ENCODE data around the gene RAD51B. TPM values are rescaled to one million over a fixed set of nuclear protein-coding genes. Genes with fewer than 3 reads are reported as not detected.
A peak's percentile ranks its signal among the peaks of the same experiment; 100 is the strongest.
"Not testable (repeated sequence)": the region's sequence is repeated elsewhere in the genome, so short reads cannot be mapped to it uniquely, and the experiment has no call there.

Gene RAD51B
- total and polyA plus RNA-seq, 5 donors = 0.88 to 5.3 (median 3.3) TPM

GRCh38 chr14:68115952-68116351 lies 296.4 kb downstream of the RAD51B start:
- H3K27me3 ChIP-seq (ENCODE audit: control insufficient read depth, insufficient read depth); H3K27ac ChIP-seq (ENCODE audit: low read length); intact Hi-C loops (cut with DNase I); ATAC-seq; DNase-seq; H3K9me3 ChIP-seq (ENCODE audit: control insufficient read depth, low read length); H3K4me3 ChIP-seq (ENCODE audit: low read length); H3K4me1 ChIP-seq (ENCODE audit: control insufficient read depth, insufficient read depth, low read length): not testable (repeated sequence)

GRCh38 chr14:68122651-68123050 lies 303.1 kb downstream of the RAD51B start:
- H3K27me3 ChIP-seq (ENCODE audit: control insufficient read depth, insufficient read depth) = no peaks in the 10 kb centered on the region
- intact Hi-C loops (cut with DNase I) = no loop called here
- ATAC-seq (no peak), DNase-seq (no peak)
- H3K4me3 ChIP-seq (ENCODE audit: low read length) = no peak overlapping the region
- H3K4me1 ChIP-seq (ENCODE audit: control insufficient read depth, insufficient read depth, low read length) = no peaks in the 10 kb centered on the region
- H3K27ac ChIP-seq (ENCODE audit: low read length) = no peak overlapping the region
- H3K9me3 ChIP-seq (ENCODE audit: control insufficient read depth, low read length) = no peaks in the 10 kb centered on the region

DNA sequence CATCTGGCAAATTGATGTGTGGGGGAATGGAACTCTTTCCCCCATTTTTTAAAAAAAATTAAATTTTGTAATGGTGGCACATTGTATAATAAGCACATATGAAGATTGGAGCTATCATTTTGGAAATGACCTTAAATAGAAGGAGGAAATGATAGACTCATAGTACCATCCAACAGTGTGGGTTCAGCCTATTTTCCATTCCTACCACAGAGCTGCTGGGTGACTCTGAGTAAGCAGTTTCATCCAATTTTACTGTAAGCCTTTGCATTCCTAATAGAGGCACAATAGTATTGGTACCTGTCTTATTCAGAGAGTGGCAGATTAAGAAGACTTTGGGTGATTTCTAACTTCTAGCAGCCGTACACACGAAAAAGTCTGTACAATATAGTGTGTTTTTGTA lies 304.5 kb downstream of the RAD51B start:
- Histone ChIP-seq H3K27me3 (ENCODE audit: control insufficient read depth, insufficient read depth) (no peaks in the 10 kb centered on the region), H3K27ac (ENCODE audit: low read length) (no peak overlapping the region), H3K9me3 (ENCODE audit: control insufficient read depth, low read length) (no peaks in the 10 kb centered on the region), H3K4me3 (ENCODE audit: low read length) (no peak overlapping the region), H3K4me1 (ENCODE audit: control insufficient read depth, insufficient read depth, low read length) (no peaks in the 10 kb centered on the region)
- intact Hi-C loops (cut with DNase I) = no loop called here
- no peak for ATAC-seq
- 97% methylated on average over 2 of the region's 2 CpGs for WGBS
- DNase-seq = no peak

DNA sequence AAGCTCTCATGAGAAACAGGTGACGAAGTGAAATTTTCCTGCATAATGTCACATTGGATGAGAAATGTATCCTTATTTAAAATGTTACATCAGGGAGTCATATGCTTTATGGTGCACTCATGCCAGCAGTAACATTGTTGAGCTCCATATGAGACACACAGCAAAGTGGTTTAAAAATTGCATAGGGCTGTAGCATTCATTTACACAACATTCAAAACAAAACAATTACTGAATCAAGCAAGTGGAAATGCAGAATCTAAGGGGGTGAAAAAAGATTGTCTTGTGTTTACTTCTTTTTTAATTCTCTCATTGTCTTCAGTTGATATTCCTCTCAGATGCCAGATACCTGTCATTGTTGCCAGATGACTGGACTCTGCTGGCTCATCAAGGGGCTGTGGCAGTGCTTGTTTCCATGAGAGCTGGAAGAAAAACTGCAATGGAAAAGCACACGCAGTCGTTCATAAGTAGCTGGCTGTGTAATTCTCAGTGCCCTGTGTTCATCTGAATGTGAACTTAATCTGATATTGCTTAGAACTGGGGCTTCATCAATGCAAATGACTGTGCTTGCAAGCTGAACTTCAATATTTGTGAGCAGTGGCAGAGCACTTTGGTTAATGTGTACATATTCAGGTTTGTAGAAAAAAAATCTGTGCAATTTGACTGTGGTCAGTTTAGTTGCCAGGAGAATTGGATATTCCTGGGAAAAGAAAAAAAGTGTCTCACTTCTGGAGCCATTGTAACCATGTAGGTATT lies 305.6 kb downstream of the RAD51B start:
- ATAC-seq (no peak), DNase-seq (no peak)
- Histone ChIP-seq H3K4me3 (ENCODE audit: low read length) (no peak overlapping the region), H3K27ac (ENCODE audit: low read length) (no peak overlapping the region), H3K9me3 (ENCODE audit: control insufficient read depth, low read length) (no peaks in the 10 kb centered on the region), H3K4me1 (ENCODE audit: control insufficient read depth, insufficient read depth, low read length) (no peaks in the 10 kb centered on the region), H3K27me3 (ENCODE audit: control insufficient read depth, insufficient read depth) (no peaks in the 10 kb centered on the region)
- 53% methylated on average over 3 of the region's 3 CpGs for WGBS
- intact Hi-C loops (cut with DNase I) = no loop called here

DNA sequence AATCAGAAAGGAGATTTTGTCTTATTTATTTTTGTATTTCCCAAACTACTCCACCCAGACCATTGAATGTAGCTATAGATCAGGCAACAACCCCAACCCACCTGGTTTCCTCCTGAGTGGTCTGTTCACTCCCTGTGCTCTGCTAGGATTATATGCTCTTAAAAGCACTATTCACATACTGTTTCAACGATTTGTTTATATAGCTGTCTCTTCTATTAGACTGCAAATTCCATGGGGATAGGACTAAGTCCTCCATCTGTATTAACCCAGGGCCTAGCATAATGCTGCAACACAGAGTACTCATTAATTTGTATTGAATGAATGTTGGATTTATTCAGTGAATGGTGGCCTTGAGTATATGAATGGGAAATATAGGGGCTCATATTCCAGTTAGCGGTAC lies 307.6 kb downstream of the RAD51B start:
- H3K9me3 ChIP-seq (ENCODE audit: control insufficient read depth, low read length) = no peaks in the 10 kb centered on the region
- H3K4me1 ChIP-seq (ENCODE audit: control insufficient read depth, insufficient read depth, low read length) = no peaks in the 10 kb centered on the region
- 82% methylated on average over 2 of the region's 2 CpGs for WGBS
- no peak overlapping the region for H3K4me3 ChIP-seq (ENCODE audit: low read length)
- no peak for ATAC-seq
- H3K27me3 ChIP-seq (ENCODE audit: control insufficient read depth, insufficient read depth) = no peaks in the 10 kb centered on the region
- intact Hi-C loops (cut with DNase I) = no loop called here
- DNase-seq = no peak
- H3K27ac ChIP-seq (ENCODE audit: low read length) = no peak overlapping the region

- Histone ChIP-seq H3K4me3 (ENCODE audit: low read length) (no peak overlapping the region), H3K9me3 (ENCODE audit: control insufficient read depth, low read length) (no peaks in the 10 kb centered on the region), H3K4me1 (ENCODE audit: control insufficient read depth, insufficient read depth, low read length) (no peaks in the 10 kb centered on the region), H3K27me3 (ENCODE audit: control insufficient read depth, insufficient read depth) (no peaks in the 10 kb centered on the region), H3K27ac (ENCODE audit: low read length) (no peak overlapping the region)
- DNase-seq (no peak), ATAC-seq (peak; percentile 16 to 73)
- intact Hi-C loops (cut with DNase I) = no loop called here
Observed at GRCh38 chr14:68131907-68132306, 312.3 kb downstream of the RAD51B start.

DNA sequence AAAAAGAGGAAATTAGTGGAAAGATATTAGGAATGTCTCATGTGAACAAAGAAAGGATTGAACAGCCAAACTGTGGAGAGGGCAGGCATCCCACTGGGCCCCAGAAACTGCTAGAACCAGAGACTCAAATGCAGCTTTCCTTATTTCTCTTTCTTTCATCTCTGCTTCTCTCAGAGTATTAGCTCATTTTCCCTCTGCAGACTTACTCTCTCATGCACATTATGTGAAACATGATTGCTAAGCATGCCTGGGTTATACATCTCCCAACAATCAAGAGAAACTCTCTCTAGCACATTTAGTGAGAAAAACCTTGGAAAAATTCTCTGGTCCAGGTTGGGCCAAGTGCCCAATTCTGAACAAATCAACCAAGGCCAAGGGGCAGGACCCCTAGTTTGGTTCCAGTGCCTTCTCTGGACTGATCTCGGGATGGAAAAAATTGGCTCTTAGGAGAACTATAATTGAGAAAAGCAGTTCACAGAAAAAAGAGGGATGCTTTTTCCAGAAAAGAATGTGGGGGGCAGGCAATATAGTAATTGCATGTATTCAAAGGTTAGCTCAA lies 313.1 kb downstream of the RAD51B start:
- DNase-seq (peak in 1 of 3 donors; percentile 40), ATAC-seq (no peak)
- Histone ChIP-seq H3K4me3 (ENCODE audit: low read length) (no peak overlapping the region), H3K4me1 (ENCODE audit: control insufficient read depth, insufficient read depth, low read length) (no peaks in the 10 kb centered on the region), H3K9me3 (ENCODE audit: control insufficient read depth, low read length) (no peaks in the 10 kb centered on the region), H3K27ac (ENCODE audit: low read length) (no peak overlapping the region), H3K27me3 (ENCODE audit: control insufficient read depth, insufficient read depth) (no peaks in the 10 kb centered on the region)
- intact Hi-C loops (cut with DNase I) = no loop called here
- 69% methylated on average over 1 of the region's 1 CpG for WGBS

DNA sequence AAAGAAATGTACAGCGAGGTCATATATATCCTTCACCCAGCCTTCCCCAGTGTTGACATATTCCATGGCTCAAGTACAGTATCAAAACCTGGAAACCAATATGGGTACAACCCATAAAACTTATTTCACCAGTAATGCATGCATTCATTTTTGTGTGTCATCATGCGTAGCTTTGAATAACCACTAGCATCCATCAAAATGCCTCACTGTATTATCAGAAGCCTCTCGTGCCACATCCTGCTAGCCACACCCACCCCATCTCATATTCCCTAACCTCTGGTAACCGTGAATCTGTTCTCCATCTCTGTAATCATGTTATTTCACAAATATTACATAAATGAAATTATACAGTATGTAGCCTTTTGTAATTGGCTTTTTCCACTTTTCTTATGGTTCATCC lies 314.3 kb downstream of the RAD51B start:
- WGBS = 93% methylated on average over 4 of the region's 4 CpGs
- H3K27ac ChIP-seq (ENCODE audit: low read length) = no peak overlapping the region

GRCh38 chr14:68135028-68135427 lies 315.4 kb downstream of the RAD51B start:
- ATAC-seq = no peak
- Histone ChIP-seq H3K9me3 (ENCODE audit: control insufficient read depth, low read length) (no peaks in the 10 kb centered on the region), H3K27ac (ENCODE audit: low read length) (no peak overlapping the region), H3K4me3 (ENCODE audit: low read length) (no peak overlapping the region), H3K4me1 (ENCODE audit: control insufficient read depth, insufficient read depth, low read length) (peaks cover 4% of the 10 kb centered on the region), H3K27me3 (ENCODE audit: control insufficient read depth, insufficient read depth) (no peaks in the 10 kb centered on the region)
- 87% methylated on average over 3 of the region's 3 CpGs for WGBS
- intact Hi-C loops (cut with DNase I) = loop anchor here in 1 of 4 donors (5.0 kb wide), 1 partner anchor 188 kb away; no protein-coding TSS in a partner anchor
- DNase-seq = no peak

More for the DNA sequence above, 314.3 kb downstream of the RAD51B start:
- H3K4me3 ChIP-seq (ENCODE audit: low read length) = no peak overlapping the region
- intact Hi-C loops (cut with DNase I) = no loop called here
- no peaks in the 10 kb centered on the region for H3K27me3 ChIP-seq (ENCODE audit: control insufficient read depth, insufficient read depth)
- no peaks in the 10 kb centered on the region for H3K4me1 ChIP-seq (ENCODE audit: control insufficient read depth, insufficient read depth, low read length)
- DNase-seq (no peak), ATAC-seq (no peak)
- no peaks in the 10 kb centered on the region for H3K9me3 ChIP-seq (ENCODE audit: control insufficient read depth, low read length)

DNA sequence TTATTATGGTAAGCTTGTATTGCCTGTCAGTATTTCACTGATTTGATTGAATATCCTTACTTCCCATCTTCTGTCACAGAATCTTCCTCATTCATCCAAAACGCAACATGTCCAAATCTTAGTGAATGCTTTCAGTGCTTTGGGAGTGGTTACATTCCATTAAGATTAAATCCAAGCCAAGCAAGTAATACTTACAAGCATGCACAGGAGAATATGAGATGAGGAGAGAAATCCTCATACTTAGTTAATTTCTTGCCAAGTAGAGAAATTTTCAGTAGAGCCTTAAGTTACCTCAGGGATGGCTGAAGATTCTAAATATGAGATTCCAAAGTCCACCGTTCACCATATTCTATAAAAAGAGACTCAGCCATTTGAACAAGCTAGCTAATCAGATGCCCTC lies 316.0 kb downstream of the RAD51B start:
- Histone ChIP-seq H3K27me3 (ENCODE audit: control insufficient read depth, insufficient read depth) (no peaks in the 10 kb centered on the region), H3K4me3 (ENCODE audit: low read length) (no peak overlapping the region), H3K9me3 (ENCODE audit: control insufficient read depth, low read length) (no peaks in the 10 kb centered on the region), H3K27ac (ENCODE audit: low read length) (no peak overlapping the region), H3K4me1 (ENCODE audit: control insufficient read depth, insufficient read depth, low read length) (peaks cover 4% of the 10 kb centered on the region)
- no peak for DNase-seq
- ATAC-seq = no peak
- intact Hi-C loops (cut with DNase I) = loop anchor here in 1 of 4 donors (5.0 kb wide), 1 partner anchor 188 kb away; no protein-coding TSS in a partner anchor
- 66% methylated on average over 2 of the region's 2 CpGs for WGBS

- no peak overlapping the region for H3K4me3 ChIP-seq (ENCODE audit: low read length)
- intact Hi-C loops (cut with DNase I) = loop anchor here in 1 of 4 donors (5.0 kb wide), 1 partner anchor 191 kb away; no protein-coding TSS in a partner anchor
- H3K27ac ChIP-seq (ENCODE audit: low read length) = no peak overlapping the region
- H3K27me3 ChIP-seq (ENCODE audit: control insufficient read depth, insufficient read depth) = no peaks in the 10 kb centered on the region
- peaks cover 5% of the 10 kb centered on the region for H3K4me1 ChIP-seq (ENCODE audit: control insufficient read depth, insufficient read depth, low read length)
- DNase-seq = peak in 2 of 3 donors; percentile 29 to 32
- 73% methylated on average over 3 of the region's 3 CpGs for WGBS
- ATAC-seq = peak; percentile 75 to 77
- no peaks in the 10 kb centered on the region for H3K9me3 ChIP-seq (ENCODE audit: control insufficient read depth, low read length)
Observed at GRCh38 chr14:68137704-68138619, 318.4 kb downstream of the RAD51B start.

Measured in right cardiac atrium (tissue), 5 donors.